Measurements from ENCODE around the gene SLC49A3. TPM values are rescaled to one million over a fixed set of nuclear protein-coding genes. Genes with fewer than 3 reads are reported as not detected.
A peak's percentile ranks its signal among the peaks of the same experiment; 100 is the strongest.

The SLC49A3 gene
- total RNA-seq, 4 donors from 2014 or later: 9.4 to 21.1 (median 19.0) TPM

DNA sequence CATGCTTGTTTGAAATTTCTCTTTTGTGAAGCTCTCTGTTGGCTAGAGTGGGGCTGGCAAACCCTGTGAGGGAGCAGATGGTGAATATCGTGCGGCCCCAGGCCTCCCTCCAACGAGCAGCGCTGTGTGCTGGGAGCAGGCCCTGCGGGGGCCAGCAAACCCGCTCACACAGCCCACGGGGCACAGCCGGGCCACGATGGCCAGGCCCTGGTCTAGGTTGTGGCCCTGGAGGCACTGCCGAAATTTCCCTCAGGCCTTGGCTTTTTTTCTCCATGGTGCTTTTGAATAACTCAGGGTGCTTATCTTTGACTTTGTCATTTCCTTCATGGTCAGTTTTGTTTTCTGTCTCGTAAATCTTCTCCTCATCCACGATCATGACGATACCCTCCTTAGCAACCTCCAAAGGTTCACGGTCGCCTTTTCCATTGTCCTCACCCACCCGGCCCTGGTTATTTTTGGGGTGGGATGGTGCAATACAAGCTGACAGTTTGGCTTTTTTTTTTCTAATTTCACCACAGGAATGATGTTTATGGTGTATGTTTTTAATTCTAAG, 37.4 kb upstream of the SLC49A3 start:
- DNase-seq (ENCODE audit: low spot score): no peak
- TF ChIP-seq, protein P1, sequence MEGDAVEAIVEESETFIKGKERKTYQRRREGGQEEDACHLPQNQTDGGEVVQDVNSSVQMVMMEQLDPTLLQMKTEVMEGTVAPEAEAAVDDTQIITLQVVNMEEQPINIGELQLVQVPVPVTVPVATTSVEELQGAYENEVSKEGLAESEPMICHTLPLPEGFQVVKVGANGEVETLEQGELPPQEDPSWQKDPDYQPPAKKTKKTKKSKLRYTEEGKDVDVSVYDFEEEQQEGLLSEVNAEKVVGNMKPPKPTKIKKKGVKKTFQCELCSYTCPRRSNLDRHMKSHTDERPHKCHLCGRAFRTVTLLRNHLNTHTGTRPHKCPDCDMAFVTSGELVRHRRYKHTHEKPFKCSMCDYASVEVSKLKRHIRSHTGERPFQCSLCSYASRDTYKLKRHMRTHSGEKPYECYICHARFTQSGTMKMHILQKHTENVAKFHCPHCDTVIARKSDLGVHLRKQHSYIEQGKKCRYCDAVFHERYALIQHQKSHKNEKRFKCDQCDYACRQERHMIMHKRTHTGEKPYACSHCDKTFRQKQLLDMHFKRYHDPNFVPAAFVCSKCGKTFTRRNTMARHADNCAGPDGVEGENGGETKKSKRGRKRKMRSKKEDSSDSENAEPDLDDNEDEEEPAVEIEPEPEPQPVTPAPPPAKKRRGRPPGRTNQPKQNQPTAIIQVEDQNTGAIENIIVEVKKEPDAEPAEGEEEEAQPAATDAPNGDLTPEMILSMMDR (IDR thresholded peaks at IDR 0.05): no peak
- no peak for ATAC-seq (ENCODE audit: low FRiP score)

DNA sequence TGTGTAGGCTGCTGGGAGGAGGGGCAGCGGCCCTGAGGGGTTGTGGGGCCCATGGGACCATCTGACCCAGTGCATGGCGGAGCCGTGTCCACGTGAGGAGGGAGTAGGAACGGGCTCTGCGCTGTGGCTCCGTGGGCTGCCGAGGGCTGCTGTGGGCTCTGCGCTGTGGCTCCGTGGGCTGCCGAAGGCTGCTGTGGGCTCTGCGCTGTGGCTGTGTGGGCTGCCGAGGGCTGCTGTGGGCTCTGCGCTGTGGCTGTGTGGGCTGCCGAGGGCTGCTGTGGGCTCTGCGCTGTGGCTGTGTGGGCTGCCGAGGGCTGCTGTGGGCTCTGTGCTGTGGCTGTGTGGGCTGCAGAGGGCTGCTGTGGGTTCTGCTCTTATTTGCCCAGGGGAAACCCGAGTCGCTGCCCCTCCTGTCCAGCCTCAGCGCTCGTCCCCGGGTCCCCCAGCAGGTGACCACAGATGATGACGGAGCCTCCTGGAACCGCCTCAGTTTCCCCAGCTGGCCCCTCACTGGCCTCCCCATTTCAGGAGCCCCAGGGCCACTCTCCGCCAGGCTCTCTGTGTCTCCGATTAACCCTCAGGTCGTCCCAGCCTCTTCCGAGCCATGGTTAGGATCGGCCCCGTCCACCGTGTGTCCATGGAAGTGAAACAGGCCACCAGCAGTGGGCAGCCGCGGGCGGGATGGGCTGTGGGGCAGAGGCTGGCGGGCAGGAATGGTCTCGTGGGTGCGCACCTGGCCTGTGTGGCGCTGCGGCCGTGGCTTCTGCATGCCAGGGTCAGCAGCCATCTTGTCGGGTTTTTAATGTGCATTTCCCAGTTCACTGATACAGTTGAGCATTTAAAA, 36.7 kb upstream of the SLC49A3 start:
- TF ChIP-seq, protein P1 (IDR thresholded peaks at IDR 0.05): no peak
- no peak for ATAC-seq (ENCODE audit: low FRiP score)
- DNase-seq (ENCODE audit: low spot score): no peak

DNA sequence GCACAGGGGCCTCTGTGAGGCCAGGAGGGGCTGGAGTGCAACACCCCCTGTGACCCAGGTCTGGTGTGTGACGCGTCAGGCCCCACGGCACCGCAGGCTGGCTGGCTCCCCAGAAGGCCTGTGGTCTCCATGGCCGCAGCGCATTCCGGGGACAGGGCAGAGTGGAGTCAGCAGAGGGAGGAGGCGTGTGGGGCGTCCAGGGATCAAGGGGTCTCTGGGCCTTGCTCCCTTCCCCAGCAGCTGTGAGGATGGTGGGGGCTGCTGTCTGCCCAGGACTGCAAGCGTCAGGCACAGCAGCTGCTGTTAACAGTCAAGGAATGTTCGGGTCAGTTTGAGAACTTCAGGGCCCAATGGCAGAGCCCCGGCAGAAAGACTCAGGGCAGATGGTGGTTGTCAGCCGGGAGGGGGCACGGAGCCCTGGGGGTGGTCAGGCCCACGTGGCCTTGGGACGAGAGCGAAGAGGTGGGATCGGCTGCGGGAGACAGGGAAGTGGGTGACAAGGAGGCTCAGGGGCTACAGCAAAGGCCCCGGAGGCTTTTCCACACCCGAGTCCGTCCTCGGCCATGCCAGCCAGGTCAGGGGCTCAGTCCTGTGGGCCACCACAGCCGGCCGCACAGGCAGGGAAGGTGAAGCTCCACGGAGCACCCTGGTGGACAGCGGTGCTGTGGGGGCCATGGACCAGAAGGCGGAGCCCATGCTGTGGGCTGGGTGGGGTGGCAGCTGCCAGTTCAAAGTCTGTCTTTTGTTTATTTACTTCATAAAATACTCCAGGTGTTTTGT, 35.0 kb upstream of the SLC49A3 start:
- TF ChIP-seq, protein P1 (IDR thresholded peaks at IDR 0.05): no peak
- no peak for DNase-seq (ENCODE audit: low spot score)
- no peak for ATAC-seq (ENCODE audit: low FRiP score)

DNA sequence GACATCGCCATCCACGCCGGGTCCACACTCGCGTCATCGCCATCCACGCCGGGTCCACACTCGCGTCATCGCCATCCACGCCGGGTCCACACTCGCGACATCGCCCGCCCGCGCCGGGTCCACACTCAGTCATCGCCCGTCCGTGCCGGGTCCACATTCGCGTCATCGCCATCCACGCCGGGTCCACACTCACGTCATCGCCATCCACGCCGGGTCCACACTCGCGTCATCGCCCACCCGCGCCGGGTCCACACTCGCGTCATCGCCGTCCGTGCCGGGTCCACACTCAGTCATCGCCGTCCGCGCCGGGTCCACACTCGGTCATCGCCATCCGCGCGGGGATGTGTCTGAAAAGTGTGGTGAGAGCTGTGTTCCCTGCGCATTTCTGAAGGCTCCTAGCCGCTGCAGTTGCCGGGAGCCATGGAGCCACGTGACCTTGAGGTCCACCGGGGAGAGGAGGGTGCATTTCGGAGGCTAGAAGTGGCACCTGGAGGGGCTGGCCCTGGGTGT, 34.0 kb upstream of the SLC49A3 start:
- TF ChIP-seq, protein P1 (IDR thresholded peaks at IDR 0.05): no peak
- ATAC-seq (ENCODE audit: low FRiP score) (no peak), DNase-seq (ENCODE audit: low spot score) (no peak)

DNA sequence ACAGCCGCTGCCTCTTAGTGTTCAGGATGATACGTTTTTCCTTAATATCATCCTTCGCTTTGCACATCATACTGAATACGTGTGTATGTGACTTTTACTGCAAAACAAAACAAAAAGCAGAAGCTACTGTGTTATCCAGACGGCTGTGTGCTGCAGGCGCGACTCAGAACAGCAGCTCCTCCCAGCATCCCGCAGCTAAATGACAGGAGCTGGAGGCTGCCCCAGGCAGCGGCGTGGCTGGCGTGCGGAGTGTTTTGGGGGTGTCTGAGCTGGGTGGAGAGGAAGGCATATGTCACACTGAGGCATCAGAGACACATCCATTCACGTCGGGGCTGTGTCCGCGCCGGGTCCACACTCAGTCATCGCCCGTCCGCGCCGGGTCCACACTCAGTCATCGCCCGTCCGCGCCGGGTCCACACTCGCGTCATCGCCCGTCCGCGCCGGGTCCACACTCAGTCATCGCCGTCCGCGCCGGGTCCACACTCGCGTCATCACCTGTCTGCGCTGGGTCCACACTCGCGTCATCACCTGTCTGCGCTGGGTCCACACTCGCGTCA, 33.3 kb upstream of the SLC49A3 start:
- DNase-seq (ENCODE audit: low spot score) (no peak), ATAC-seq (ENCODE audit: low FRiP score) (no peak)
- TF ChIP-seq, protein P1 (IDR thresholded peaks at IDR 0.05): no peak

DNA sequence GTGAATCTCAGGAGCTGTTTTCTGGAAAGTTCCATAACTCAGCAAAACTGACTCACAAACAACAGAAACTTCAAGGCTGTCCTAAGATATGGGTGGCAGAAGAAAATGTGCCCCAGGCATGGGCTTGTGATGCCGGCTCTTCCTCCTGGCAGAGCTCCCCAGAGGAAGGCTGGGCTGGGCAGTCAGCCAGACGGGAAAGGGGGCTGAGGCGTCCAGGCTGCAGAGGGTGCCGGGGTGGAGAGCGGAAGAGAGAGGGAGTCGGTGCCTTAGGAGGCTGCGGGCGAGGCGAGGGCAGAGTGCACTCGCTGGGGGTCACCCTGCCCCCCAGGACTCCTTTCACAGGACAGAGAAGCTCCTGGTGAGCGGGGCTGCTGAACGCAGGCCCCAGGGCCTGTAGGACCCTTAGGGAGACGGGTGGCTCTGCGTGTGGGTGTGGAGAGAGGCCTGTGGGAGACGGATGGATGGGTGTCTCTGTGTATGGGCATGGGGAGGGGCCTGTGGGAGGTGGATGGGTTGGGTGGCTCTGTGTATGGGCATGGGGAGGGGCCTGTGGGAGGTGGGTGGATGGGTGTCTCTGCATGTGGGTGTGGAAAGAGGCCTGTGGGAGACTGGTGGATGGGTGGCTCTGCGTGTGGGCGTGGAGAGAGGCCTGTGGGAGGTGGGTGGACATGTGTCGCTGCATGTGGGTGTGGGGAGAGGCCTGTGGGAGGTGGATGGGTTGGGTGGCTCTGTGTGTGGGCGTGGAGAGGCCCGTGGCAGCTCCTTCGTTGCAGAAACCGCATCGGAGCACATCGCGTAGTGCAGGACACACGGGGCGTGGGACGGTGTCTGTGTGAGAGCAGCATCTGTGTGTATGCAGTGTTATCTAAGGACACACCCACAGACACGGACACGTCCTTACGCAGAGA, 32.6 kb upstream of the SLC49A3 start:
- TF ChIP-seq, protein P1 (IDR thresholded peaks at IDR 0.05): no peak
- ATAC-seq (ENCODE audit: low FRiP score): peak; percentile 53
- no peak for DNase-seq (ENCODE audit: low spot score)

All from omental fat pad (tissue), 4 donors.